HepG2 (cell line): ENCODE results near the gene PROX1. TPM values are rescaled to one million over a fixed set of nuclear protein-coding genes. Genes with fewer than 3 reads are reported as not detected.
A peak's percentile ranks its signal among the peaks of the same experiment; 100 is the strongest.

Experiments used
- DMAP1 ChIP-seq: IDR thresholded peaks from 2 replicates; pipeline ENCODE4 v1.6.1; 2016
- KLF15 ChIP-seq: sonication (generic); formaldehyde crosslinking; IDR thresholded peaks from 2 replicates; pipeline ENCODE4 v1.8.1; 2023; ENCODE audit warnings: borderline replicate concordance, mild to moderate bottlenecking, inconsistent platforms, missing genetic modification reagents, mixed read lengths
- SNAI1 ChIP-seq: sonication (generic); formaldehyde crosslinking; IDR thresholded peaks from 2 replicates; pipeline ENCODE4 v1.5.0; 2020; ENCODE audit warnings: mild to moderate bottlenecking, missing genetic modification reagents, borderline replicate concordance
- TBX3 ChIP-seq: fragments of 450-650 bp; IDR thresholded peaks from 2 replicates; pipeline ENCODE4 v1.6.1; 2017; ENCODE audit warnings: antibody characterized with exemption, mild to moderate bottlenecking, inconsistent platforms, borderline replicate concordance
- TEAD3 ChIP-seq: optimal IDR thresholded peaks from 2 replicates; pipeline ENCODE3; 2016; ENCODE audit warnings: borderline replicate concordance
- ZFP41 ChIP-seq: sonication (generic); formaldehyde crosslinking; IDR thresholded peaks from 2 replicates; pipeline ENCODE4 v1.4.0; 2020; ENCODE audit warnings: mild to moderate bottlenecking, missing genetic modification reagents, borderline replicate concordance
- ZNF136 ChIP-seq: sonication (generic); formaldehyde crosslinking; IDR thresholded peaks from 2 replicates; pipeline ENCODE4 v1.8.1; 2022; ENCODE audit warnings: low read depth, mild to moderate bottlenecking, moderate library complexity, missing genetic modification reagents
- ZNF619 ChIP-seq: sonication (generic); formaldehyde crosslinking; IDR thresholded peaks from 2 replicates; pipeline ENCODE4 v1.4.0; 2020; ENCODE audit warnings: mild to moderate bottlenecking, missing genetic modification reagents
- ZNF766 ChIP-seq: sonication (generic); formaldehyde crosslinking; IDR thresholded peaks from 2 replicates; pipeline ENCODE4 v1.5.0; 2020; ENCODE audit warnings: missing genetic modification reagents, borderline replicate concordance
- polyA plus RNA-seq, 8 experiments: library from polyadenylated mRNA; depleted of rRNA in 3 of 8; stranded (reverse) in 7 of 8; unstranded in 1 of 8; fragments of >200 nt; fragmentation: Illumina TruSeq in 4 of 8; extraction: Trizol in 4 of 8; gene quantifications; 2 replicates each; pipeline versions ENCODE4 v1.2.1 to v1.2.3, GENCODE V29; 2011 to 2016; ENCODE audit warnings: low read depth in 4 of 8, missing spikeins in 1 of 8, mixed read lengths in 1 of 8; ENCODE audit not compliant: insufficient read depth in 1 of 8
- total RNA-seq, 5 experiments: library from RNA; depleted of rRNA; stranded (reverse); fragments of >200 nt; fragmentation: Illumina TruSeq; extraction: Trizol; gene quantifications; 2 replicates each; pipeline ENCODE4 v1.2.3, GENCODE V29; 2016; ENCODE audit warnings: low read depth in 1 of 5
- TF ChIP-seq, protein P1 (sequence below): sonication (generic); formaldehyde crosslinking; IDR thresholded peaks from 2 replicates; pipeline ENCODE4 v1.4.0; 2020; ENCODE audit warnings: mild to moderate bottlenecking, missing genetic modification reagents
- TF ChIP-seq, protein P2 (sequence below): sonication (generic); formaldehyde crosslinking; IDR thresholded peaks from 2 replicates; pipeline ENCODE4 v1.5.1; 2020; ENCODE audit warnings: mild to moderate bottlenecking, missing genetic modification reagents, borderline replicate concordance
- TF ChIP-seq, protein P3 (sequence below): sonication (generic); formaldehyde crosslinking; IDR thresholded peaks from 2 replicates; pipeline ENCODE4 v1.4.0; 2020; ENCODE audit warnings: low read depth, missing genetic modification reagents

The PROX1 gene
- total and polyA plus RNA-seq, 2 of the 13 experiments (the other 11 are each of a cell fraction or from before 2014, with no cell fraction given) = 12.3 to 30.2 TPM

DNA sequence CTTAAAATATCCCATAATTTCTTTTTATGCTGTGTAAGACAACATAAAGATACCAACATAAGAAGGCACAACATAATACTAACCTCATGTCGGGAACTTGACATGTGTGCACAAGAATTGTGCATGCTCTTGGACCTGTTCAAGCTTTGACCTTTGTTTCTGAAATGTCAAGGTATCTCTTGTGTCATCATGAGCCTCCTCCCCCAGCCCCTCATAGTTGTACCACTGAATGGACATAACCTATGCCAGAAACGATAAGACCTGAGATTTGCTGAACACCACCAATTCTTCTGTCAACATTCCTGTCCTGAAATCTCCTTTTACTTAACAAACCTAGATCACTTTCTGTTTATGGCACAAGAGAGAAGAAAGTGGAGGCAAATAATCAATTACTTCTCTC lies 29.4 kb upstream of the PROX1 start (continued):
- TF ChIP-seq, protein P1, sequence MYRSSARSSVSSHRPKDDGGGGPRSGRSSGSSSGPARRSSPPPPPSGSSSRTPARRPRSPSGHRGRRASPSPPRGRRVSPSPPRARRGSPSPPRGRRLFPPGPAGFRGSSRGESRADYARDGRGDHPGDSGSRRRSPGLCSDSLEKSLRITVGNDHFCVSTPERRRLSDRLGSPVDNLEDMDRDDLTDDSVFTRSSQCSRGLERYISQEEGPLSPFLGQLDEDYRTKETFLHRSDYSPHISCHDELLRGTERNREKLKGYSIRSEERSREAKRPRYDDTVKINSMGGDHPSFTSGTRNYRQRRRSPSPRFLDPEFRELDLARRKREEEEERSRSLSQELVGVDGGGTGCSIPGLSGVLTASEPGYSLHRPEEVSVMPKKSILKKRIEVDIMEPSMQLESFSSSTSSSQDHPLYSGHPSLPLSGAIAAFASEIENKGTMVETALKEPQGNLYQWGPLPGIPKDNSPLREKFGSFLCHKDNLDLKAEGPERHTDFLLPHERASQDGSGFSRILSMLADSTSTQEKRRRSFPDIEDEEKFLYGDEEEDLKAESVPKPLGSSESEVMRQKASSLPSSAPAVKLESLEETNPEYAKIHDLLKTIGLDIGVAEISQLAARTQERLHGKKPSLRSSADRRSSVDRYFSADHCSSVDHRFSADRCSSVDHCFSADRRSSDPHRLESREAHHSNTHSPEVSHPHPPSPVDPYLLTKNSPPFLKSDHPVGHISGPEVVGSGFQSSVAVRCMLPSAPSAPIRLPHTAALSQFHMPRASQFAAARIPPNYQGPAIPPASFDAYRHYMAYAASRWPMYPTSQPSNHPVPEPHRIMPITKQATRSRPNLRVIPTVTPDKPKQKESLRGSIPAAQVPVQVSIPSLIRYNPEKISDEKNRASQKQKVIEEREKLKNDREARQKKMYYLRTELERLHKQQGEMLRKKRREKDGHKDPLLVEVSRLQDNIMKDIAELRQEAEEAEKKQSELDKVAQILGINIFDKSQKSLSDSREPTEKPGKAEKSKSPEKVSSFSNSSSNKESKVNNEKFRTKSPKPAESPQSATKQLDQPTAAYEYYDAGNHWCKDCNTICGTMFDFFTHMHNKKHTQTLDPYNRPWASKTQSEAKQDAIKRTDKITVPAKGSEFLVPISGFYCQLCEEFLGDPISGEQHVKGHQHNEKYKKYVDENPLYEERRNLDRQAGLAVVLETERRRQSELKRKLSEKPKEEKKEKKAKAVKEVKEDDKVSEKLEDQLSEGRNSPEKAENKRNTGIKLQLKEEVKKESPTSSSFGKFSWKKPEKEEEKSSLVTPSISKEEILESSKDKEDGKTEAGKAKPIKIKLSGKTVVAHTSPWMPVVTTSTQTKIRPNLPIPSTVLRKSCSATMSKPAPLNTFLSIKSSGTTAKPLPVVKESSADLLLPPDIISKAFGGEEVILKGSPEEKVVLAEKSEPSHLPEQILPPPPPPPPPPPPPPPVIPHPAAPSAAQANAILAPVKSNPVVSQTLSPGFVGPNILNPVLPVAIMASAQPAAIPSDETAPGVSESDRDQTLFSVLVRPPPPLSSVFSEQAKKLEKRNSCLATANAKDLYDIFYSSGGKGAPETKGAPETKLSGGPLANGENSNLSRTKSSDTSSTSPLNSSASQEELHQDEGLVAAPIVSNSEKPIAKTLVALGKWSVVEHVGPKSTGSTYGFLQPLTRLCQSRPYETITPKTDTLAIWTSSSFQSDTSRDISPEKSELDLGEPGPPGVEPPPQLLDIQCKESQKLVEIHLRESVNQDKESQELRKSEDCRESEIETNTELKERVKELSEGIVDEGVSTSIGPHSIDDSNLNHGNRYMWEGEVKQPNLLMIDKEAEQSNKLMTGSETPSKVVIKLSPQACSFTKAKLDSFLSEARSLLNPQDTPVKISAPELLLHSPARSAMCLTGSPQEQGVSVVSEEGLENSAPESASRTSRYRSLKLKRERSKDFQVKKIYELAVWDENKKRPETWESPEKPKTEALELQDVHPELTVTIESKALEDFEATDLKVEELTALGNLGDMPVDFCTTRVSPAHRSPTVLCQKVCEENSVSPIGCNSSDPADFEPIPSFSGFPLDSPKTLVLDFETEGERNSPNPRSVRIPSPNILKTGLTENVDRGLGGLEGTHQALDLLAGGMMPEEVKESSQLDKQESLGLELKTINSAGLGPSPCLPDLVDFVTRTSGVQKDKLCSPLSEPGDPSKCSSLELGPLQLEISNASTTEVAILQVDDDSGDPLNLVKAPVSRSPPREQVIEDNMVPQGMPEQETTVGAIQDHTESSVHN = no peak
- TF ChIP-seq KLF15 (CRISPR knock-in tag) = no peak
- TF ChIP-seq ZNF136 (CRISPR knock-in tag) = no peak
- no peak for TF ChIP-seq ZNF766 (CRISPR knock-in tag)
- TF ChIP-seq TBX3 = no peak
- no peak for TF ChIP-seq ZFP41 (CRISPR knock-in tag)
- TF ChIP-seq SNAI1 (CRISPR knock-in tag) = no peak
- peak; percentile 56 for TF ChIP-seq TEAD3 (CRISPR knock-in tag)
- TF ChIP-seq, protein P2, sequence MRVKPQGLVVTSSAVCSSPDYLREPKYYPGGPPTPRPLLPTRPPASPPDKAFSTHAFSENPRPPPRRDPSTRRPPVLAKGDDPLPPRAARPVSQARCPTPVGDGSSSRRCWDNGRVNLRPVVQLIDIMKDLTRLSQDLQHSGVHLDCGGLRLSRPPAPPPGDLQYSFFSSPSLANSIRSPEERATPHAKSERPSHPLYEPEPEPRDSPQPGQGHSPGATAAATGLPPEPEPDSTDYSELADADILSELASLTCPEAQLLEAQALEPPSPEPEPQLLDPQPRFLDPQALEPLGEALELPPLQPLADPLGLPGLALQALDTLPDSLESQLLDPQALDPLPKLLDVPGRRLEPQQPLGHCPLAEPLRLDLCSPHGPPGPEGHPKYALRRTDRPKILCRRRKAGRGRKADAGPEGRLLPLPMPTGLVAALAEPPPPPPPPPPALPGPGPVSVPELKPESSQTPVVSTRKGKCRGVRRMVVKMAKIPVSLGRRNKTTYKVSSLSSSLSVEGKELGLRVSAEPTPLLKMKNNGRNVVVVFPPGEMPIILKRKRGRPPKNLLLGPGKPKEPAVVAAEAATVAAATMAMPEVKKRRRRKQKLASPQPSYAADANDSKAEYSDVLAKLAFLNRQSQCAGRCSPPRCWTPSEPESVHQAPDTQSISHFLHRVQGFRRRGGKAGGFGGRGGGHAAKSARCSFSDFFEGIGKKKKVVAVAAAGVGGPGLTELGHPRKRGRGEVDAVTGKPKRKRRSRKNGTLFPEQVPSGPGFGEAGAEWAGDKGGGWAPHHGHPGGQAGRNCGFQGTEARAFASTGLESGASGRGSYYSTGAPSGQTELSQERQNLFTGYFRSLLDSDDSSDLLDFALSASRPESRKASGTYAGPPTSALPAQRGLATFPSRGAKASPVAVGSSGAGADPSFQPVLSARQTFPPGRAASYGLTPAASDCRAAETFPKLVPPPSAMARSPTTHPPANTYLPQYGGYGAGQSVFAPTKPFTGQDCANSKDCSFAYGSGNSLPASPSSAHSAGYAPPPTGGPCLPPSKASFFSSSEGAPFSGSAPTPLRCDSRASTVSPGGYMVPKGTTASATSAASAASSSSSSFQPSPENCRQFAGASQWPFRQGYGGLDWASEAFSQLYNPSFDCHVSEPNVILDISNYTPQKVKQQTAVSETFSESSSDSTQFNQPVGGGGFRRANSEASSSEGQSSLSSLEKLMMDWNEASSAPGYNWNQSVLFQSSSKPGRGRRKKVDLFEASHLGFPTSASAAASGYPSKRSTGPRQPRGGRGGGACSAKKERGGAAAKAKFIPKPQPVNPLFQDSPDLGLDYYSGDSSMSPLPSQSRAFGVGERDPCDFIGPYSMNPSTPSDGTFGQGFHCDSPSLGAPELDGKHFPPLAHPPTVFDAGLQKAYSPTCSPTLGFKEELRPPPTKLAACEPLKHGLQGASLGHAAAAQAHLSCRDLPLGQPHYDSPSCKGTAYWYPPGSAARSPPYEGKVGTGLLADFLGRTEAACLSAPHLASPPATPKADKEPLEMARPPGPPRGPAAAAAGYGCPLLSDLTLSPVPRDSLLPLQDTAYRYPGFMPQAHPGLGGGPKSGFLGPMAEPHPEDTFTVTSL (CRISPR knock-in tag) = 0 out of 2 replicates have a peak, but pooled peaks have one; percentile 30
- no peak for TF ChIP-seq ZNF619
- TF ChIP-seq, protein P3, sequence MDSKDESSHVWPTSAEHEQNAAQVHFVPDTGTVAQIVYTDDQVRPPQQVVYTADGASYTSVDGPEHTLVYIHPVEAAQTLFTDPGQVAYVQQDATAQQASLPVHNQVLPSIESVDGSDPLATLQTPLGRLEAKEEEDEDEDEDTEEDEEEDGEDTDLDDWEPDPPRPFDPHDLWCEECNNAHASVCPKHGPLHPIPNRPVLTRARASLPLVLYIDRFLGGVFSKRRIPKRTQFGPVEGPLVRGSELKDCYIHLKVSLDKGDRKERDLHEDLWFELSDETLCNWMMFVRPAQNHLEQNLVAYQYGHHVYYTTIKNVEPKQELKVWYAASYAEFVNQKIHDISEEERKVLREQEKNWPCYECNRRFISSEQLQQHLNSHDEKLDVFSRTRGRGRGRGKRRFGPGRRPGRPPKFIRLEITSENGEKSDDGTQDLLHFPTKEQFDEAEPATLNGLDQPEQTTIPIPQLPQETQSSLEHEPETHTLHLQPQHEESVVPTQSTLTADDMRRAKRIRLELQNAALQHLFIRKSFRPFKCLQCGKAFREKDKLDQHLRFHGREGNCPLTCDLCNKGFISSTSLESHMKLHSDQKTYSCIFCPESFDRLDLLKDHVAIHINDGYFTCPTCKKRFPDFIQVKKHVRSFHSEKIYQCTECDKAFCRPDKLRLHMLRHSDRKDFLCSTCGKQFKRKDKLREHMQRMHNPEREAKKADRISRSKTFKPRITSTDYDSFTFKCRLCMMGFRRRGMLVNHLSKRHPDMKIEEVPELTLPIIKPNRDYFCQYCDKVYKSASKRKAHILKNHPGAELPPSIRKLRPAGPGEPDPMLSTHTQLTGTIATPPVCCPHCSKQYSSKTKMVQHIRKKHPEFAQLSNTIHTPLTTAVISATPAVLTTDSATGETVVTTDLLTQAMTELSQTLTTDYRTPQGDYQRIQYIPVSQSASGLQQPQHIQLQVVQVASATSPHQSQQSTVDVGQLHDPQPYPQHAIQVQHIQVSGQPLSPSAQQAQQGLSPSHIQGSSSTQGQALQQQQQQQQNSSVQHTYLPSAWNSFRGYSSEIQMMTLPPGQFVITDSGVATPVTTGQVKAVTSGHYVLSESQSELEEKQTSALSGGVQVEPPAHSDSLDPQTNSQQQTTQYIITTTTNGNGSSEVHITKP (CRISPR knock-in tag) = no peak
- TF ChIP-seq DMAP1 (CRISPR knock-in tag) = no peak
